ENCODE results near the gene C1QTNF6.

The C1QTNF6 gene

DNA sequence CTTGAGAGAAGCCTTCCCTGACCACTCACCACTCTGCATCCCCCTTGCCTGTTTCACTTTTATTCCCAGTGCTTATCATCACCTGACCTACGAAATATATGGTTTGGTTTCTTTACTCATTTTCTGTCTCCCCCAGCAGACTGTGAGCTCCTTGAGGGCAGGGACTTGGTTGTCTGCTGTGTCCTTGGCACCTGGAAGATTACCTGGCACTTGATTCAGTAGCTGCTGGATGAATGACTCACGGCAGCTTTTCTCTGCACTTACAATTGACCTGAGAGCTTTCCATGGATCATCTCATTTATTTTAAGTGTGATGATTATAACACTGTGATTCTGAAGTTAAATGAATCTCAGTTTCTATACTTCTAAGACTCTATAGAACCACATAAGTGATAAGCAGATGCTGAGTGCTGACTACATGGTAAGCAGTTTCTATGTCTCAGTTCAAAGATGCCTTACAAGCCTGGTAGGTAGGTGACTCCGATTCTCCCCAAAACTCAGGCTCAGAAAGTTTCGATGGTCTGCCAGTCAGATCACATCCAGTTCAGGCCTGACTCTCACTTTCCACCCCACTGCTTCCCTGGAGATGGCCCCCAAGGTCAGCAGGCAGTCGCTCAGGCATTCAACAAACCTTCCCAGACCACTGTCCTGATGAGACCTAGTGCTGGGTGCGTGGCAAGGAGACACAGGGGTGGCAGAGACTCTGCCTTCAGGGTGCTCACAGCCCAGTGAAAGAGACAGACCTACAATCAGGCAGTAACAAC, 50.0 kb downstream of the C1QTNF6 start:
- no peak for DNase-seq

DNA sequence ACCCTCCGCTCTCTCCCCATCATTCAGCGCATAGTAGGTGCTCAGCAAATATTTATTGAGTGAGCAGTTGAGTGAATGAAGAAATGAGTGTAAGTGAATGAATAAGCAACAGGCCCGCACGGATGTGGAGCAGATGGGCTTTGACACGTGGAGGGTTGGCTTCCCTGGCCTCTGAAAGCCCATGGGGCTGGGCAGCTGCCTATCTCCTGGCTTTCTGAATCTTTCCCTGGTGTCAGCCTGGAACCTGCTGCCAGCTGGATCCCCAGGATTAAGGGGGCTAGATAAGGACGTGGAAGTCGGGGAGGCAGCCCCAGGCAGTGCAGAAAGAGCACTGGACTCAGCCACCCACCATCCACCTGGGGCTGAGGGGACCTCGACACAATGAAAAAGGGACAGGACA, 50.9 kb downstream of the C1QTNF6 start:
- DNase-seq, result no peak

DNA sequence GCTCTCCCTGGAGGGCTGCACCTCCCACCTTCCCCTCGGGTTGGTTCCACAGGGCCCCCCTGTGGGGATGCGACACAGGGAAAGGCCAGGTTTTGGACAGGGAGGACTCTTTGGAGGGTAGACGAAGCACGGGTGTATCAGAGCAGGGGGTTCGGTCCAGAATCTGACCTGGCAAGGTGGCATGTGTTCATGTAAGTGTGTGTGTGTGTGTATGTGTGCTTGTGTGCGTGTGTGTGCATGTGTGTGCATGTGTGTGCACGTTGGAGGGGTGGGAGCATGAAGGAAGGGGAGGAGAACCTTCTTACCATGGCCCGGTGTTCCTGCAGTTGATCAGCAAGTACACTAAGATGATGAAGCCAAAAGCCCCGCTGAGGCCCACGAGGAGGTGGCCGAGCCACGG, 53.0 kb downstream of the C1QTNF6 start:
- DNase-seq, result no peak

DNA sequence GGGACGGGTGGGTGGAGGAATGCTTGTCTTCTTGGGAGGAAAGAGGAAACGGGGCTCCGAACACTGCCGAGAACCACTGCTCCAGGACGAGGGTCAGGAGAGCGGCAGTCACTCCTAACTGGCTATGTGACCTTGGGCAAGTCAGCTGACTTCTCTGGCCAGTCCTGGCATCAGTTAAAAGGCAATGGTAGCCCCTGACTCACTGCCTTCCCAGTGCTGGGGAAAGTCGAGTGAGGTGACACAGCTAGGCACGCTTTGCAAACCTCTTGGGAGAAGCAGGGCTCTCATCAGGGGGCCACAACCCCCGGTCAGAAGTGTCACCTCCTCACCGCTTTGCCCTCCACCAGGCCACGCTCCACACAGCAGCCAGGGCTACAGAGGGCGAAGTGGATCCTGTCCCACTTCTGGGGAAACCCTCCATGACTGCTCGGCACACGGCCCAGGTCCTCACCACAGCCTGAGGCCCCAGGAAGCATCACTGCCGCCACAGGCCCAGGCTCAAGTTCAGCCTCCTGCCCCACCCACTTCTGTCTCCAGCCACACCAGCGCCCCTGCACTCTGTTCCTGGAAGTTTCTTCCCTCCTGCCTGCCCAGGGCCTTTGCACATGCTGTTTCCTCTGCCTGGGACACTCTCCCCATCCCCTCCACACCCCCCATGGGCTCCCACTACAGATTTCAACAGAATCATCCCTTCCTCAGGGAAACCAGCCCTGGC, 54.6 kb downstream of the C1QTNF6 start:
- no peak for DNase-seq

DNA sequence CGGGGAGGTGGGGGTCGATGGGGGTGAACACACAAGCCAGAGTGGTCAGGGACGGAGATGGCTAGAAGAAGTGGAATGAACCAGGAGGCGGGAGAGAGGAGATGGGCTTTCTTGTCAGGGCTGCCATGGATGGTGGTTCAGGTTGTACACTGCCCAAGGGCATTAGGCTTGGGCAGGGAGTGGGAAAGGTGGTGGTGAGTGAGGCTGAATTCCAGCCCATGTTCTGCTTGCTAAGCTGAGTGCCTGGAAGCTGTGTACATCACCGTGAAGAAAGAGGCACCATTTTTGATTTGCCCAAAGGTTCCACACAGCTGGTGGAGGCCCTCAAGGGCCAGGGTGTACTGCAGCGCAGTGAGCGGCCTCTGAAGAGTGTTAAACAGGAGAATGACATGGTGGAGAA, 55.3 kb downstream of the C1QTNF6 start:
- DNase-seq, result no peak

Measured in NCI-H526 treated with DMSO at 0.1 percent for 48 hours (cell line).